HG03469 (cell line): ENCODE results near the gene TRIM52.

Source experiments
- ATAC-seq: cut with Tn5 transposase; IDR thresholded peaks from one replicate; pipeline ENCODE4 v1.9.1; 2021; ENCODE audit warnings: mild to moderate bottlenecking, moderate library complexity, moderate number of reproducible peaks; ENCODE audit not compliant: unreplicated experiment

Gene TRIM52

DNA sequence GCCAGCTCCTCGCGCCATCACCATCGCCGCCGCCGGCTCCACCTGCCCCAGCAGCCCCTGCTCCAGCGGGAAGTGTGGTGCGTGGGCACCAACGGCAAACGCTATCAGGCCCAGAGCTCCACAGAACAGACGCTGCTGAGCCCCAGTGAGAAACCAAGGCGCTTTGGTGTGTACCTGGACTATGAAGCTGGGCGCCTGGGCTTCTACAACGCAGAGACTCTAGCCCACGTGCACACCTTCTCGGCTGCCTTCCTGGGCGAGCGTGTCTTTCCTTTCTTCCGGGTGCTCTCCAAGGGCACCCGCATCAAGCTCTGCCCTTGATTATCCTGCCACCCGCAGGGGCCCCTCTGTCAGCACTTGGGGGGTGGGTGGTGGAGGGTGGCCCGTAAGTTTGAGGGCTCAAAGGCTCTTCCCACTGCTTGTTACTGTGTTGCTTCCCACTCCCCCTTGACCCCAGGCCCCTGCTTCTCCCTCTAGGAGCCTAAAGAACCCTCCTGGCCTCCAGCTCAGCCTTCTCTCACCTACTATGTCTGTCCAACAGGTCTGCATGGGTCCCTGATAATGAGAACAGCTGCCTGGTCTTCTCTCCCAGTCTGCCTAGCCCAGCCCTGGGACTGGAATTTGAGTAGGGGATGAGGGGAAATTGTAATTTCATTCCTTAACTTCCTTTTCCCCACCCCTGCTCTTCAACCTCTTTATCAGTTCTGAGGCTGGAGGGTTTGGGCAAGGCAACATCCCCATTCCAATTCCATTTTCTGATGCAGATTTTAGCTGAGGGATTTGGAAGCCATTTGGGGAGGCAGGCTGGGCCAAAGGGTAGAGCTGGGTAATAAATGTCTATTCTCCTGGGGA lies 26.3 kb downstream of the TRIM52 start:
- ATAC-seq: no peak

DNA sequence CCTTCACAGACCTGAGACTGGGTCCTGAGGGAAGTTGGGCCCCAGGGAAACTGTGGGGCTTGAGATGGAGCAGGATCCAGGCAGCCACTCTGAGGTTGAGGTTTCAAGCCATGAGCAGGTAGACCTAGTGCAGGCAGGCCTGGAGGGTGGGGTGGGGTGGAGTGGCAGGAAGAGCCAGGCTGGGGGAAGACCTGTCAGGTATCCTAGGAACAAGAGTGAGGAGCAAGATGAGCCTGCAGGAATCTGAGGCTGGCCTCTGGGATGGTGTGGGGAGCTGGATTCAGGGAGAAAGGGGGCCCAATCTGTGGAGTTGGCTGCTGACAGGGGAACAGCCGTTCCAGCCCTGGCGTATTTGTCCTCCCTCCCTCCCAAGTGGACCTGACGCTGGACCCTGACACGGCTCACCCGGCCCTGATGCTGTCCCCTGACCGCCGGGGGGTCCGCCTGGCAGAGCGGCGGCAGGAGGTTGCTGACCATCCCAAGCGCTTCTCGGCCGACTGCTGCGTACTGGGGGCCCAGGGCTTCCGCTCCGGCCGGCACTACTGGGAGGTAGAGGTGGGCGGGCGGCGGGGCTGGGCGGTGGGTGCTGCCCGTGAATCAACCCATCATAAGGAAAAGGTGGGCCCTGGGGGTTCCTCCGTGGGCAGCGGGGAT lies 27.0 kb downstream of the TRIM52 start:
- ATAC-seq: no peak

GRCh38 chr5:181233088-181233800 lies 27.7 kb downstream of the TRIM52 start:
- no peak for ATAC-seq

DNA sequence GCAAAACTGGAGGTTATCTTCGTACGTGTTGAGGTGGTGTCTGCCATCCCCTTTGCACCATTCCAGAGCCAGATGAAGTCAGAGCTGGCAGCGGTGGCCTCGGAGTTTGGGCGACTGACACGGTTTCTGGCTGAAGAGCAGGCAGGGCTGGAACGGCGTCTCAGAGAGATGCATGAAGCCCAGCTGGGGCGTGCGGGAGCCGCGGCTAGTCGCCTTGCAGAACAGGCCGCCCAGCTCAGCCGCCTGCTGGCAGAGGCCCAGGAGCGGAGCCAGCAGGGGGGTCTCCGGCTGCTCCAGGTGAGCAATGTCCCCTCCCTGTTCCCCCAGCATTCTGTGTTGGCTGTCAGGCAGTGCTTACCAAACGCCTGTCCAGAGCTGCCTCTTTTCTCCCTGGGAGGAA lies 28.4 kb downstream of the TRIM52 start:
- ATAC-seq: no peak

DNA sequence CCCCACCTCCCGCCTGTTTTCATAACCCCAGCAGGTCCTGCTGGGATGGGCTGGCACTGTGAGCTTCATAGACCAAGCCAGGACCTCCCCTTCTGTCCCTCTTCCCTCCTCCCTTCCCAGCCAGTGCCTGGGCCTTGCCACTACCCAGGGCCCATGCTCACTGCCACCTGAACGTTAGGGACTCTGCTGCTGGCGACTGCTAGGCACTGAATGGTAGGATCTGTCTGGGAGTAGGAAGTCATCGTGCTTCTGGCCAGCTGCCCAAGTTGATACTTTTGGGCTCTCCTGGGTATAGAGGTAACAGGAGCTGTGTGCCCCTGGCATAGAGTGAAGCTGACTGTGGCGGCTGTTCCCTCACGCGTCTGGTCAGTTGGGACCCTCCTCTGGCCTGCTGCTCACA lies 29.5 kb downstream of the TRIM52 start:
- no peak for ATAC-seq

DNA sequence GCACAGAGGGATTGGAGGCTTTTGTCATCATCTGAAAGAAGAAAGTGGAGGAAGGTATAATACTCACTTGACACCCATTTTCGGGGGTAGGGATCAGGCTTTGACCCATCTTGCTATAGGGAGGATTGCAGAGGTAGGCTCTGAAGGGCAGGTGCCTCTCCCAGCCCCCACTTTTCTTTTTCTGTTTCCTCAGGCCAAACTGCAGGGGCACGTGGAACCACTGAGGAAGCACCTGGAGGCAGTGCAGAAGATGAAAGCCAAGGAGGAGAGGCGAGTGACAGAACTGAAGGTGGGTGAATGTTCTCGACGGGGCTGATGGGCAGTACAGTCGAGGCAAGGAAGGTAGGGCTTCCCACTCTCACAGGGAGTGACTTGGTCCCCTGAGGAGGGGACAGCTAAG lies 30.4 kb downstream of the TRIM52 start:
- ATAC-seq: no peak

GRCh38 chr5:181229996-181230395 lies 30.9 kb downstream of the TRIM52 start:
- no peak for ATAC-seq

DNA sequence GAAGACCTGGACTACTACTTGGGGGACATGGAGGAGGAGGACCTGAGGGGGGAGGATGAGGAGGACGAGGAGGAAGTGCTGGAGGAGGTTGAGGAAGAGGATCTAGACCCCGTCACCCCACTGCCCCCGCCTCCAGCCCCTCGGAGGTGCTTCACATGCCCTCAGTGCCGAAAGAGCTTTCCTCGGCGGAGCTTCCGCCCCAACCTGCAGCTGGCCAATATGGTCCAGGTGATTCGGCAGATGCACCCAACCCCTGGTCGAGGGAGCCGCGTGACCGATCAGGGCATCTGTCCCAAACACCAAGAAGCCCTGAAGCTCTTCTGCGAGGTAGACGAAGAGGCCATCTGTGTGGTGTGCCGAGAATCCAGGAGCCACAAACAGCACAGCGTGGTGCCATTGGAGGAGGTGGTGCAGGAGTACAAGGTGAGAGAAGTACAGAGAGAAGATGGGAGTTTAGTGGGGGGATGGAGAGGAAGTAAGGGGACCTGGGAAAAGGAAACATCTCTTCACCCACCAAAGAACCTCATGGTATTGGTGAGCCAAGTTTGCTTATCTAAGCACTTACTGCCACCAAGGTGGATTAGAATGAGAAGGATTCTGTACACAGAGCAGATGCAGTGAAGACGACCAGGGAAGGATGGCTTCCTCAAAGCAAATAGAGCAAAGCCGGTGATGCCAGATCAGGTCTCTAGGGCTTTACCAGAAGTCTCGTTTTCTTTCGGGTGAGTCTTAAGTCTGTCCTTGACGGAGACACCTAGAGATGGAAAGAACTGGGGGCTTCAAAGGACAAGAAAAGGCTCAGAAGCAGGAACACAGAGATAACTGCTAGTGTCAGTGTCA lies 36.3 kb downstream of the TRIM52 start:
- ATAC-seq: no peak

DNA sequence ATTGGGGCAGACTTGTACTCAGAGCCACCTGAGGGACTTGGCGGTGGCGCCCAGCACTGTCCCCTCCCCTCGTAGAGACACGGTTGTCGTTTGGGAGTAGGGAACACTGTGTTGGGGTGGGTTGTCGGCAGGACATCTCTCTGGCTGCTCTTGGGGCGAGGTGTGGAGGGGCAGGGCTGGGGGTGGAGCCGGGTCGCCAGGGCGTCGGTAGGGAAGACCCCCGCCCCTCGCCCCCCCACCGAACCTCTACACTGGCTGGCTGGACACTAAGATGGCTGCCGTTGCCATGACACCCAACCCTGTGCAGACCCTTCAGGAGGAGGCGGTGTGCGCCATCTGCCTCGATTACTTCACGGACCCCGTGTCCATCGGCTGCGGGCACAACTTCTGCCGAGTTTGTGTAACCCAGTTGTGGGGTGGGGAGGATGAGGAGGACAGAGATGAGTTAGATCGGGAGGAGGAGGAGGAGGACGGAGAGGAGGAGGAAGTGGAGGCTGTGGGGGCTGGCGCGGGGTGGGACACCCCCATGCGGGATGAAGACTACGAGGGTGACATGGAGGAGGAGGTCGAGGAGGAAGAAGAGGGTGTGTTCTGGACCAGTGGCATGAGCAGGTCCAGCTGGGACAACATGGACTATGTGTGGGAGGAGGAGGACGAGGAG lies 37.1 kb downstream of the TRIM52 start:
- ATAC-seq: no peak

DNA sequence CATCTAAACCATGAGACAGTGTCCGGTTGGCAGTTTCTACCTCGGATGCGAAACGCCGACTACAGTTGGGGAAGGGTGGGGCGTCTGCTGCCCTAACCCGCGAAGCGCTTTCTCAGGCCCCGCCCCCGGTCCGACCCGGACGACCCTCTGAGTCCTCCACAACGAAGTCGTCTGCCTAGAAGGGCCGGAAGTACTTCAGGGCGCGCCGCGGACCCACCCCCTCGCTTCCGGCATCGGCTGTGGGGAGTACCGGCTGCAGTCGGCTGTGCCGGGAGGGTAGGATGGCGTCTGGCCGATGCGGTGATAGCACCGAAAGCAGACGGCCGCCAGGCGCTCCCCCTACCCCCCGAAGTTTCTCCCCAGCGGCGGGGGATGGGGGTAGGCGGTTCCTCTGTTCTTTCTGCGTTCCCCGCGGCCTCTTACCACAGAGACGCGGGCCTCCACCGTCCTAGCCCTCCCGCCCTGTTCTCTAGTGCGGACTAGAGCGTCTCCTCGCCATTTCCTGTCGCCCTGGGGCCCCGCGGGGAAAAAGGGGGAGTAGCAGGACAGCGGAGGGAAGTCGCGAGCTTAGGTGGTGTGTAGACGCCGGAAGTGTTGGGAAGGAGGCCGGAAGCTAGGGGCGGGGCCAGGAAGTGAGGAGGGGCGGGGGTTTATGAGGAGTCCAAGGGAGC lies 37.8 kb downstream of the TRIM52 start, which contains the start of gene TRIM41:
TSS of gene TRIM41 (plus strand) at position 224 of the 671 bp plus-strand sequence. CDS start 719 bp downstream, outside the sequence.
- peak; percentile 36 for ATAC-seq

GRCh38 chr5:181222630-181223057 lies 38.3 kb downstream of the TRIM52 start:
- no peak for ATAC-seq

DNA sequence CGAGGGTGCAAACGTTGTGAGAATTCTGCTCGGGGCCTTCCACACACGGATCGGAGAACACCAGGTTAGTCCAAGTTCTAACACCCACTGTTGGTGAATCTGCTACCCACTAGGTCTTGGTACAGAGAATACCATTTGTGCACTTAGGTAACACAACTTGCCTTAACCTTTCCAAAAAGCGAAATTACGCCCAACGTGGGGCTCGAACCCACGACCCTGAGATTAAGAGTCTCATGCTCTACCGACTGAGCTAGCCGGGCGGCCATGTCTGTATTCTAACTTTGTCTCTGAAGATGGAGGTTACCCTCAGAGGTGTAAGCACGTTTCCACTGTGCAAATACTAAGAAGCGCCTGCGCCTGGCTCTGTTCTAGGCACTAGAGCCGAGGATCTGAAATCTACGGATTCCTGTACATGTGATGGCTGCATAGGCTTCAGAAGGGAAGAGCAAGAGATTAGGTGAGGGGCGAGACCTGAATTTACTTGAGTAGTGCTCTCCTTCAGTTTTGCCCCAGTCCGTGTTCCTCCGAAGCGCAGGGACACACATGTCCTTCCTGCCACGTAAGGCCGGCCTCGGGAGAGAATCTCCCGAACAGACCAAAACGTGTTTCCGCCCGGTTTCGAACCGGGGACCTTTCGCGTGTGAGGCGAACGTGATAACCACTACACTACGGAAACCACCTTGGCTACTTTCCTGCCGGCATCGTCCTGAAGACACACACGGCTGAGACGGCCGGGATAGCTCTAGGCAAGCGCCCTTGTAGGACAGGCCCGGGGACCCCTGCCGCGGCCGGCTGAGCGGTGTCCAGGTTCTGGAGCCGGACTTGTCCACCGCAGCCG lies 38.9 kb downstream of the TRIM52 start:
- ATAC-seq: peak; percentile 18

DNA sequence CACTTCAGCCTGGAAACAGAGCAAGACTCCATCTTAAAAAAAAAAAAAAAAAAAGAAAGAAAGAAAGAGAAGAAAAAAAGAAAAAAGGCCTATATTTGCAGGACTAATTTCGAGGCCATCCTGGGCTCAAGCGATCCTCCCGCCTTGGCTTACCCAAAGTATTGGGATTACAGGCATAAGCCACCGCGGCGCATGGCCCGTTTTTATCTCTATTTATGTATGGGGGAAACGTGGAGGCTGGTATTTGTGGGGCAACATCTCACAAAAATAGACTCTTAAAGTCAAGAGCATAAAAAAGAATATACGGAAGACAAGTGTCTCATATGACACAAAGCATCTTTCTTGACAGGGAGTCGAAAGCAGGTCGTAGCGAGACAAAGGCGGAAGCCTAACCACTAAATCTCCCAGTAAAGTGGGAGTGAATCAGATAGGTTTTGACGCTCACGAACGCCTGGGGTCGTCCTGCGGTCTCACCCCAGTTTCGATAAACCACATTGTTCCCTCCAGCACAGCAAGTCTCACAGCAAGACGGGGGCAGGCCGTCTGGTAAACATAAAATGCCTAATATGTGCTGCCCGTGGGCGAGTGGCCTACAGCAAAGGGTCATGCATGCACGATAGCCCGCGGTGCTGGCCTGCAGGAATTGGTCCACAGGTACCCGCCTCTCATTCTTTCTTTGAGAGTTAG lies 39.7 kb downstream of the TRIM52 start:
- no peak for ATAC-seq

GRCh38 chr5:181220178-181220515 lies 40.8 kb downstream of the TRIM52 start:
- no peak for ATAC-seq

DNA sequence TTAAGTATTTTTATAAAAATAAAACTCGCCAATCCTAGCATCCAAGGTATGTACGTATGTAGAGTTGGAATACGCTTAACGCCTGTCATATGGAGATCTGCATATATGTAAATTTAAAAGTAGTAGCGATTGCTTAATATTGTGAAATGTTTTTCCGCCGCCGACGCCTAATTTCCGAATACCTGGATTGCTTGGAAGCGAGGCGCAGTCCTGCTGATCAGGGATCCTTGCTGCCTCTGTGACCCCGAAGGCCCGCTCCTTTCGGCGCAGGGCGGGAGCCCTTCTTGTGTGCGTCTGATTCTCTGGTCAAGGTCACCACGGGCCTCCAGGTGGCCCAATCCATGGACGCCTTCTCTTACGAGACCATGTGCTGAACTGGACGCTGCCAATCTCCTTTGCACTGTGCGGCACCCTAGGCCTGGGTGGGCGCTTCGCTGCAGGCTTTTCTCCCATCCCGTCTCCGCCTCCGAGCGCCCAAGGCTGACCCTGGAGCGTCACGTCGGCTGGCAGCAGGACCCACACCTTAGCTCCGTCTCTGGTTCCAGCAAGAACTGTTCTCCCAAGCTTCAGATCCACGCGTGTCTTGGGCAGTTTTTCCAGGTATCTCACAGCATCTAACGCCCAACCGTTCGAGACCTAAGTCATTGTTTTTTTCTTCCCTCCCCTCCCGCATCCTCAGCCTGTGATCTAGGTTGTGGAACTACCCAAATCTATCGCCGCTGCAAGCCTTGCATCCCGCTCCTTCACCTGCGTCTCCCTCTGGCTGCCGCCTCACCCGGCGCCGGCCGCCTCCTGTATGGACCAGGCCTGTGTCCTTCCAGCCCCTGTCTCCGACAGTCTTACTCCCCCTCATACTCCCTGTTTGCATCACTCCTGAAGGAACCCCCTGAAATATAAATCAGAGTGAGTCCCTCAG lies 41.4 kb downstream of the TRIM52 start:
- no peak for ATAC-seq

GRCh38 chr5:181218795-181219124 lies 42.2 kb downstream of the TRIM52 start:
- ATAC-seq: no peak

DNA sequence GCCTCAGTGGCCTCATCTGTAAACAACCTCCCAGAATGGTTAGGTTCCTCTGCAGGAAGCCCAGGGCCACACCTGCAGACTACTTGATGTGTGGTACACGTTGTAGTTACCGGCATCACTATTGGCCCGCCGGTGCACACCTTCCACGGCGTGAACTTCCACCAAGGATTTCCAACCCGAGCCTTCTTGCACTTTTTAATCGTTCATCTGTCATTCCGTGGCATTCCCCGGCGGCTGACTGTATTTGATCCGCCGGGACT lies 43.2 kb downstream of the TRIM52 start:
- ATAC-seq: no peak
